ENCODE results near the gene ASPM.

ASPM gene

GRCh38 chr1:197173571-197174507 lies 27.4 kb upstream of the ASPM start:
- Histone ChIP-seq H3K9me2 (replicated peaks; ENCODE audit: insufficient read depth, low read length) (no peaks in the 10 kb centered on the region), H4K20me1 (ENCODE audit: low read depth, low read length) (no peaks in the 10 kb centered on the region; the same call in 1 of the 2 replicates), H3K9me3 (ENCODE audit: insufficient read depth, low read length) (no peaks in the 10 kb centered on the region), H3K79me2 (ENCODE audit: insufficient read depth, low read length) (no peaks in the 10 kb centered on the region), H3K27me3 (ENCODE audit: low read length) (no peaks in the 10 kb centered on the region), H3K4me3 (ENCODE audit: insufficient read depth, low read length, poor library complexity, severe bottlenecking) (no peak overlapping the region), H3K4me2 (ENCODE audit: low read depth, low read length, poor library complexity, severe bottlenecking) (no peak overlapping the region), H3K27ac (ENCODE audit: low read depth, low read length) (no peak overlapping the region), H3K36me3 (ENCODE audit: low read length) (peaks cover 55% of the 10 kb centered on the region), H2AFZ (ENCODE audit: low read depth, low read length, severe bottlenecking) (no peak overlapping the region), H3F3A (ENCODE audit: insufficient read depth) (peaks cover 4% of the 10 kb centered on the region; the same call in 1 of the 2 replicates), H3K9ac (ENCODE audit: low read length) (no peak overlapping the region)
- TF ChIP-seq EZH2phosphoT487 (conservative IDR thresholded peaks at IDR 0.05; ENCODE audit: low read length), result no peak
- no peak for TF ChIP-seq CTCF (IDR thresholded peaks at IDR 0.05; ENCODE audit: insufficient read depth, low read length, poor library complexity, severe bottlenecking)

GRCh38 chr1:197171531-197171930 lies 25.1 kb upstream of the ASPM start:
- no peak overlapping the region for H2AFZ ChIP-seq (ENCODE audit: low read depth, low read length, severe bottlenecking)
- no peak overlapping the region for H3K4me3 ChIP-seq (ENCODE audit: insufficient read depth, low read length, poor library complexity, severe bottlenecking)
- H3K4me2 ChIP-seq (ENCODE audit: low read depth, low read length, poor library complexity, severe bottlenecking), result no peak overlapping the region
- no peaks in the 10 kb centered on the region for H3K27me3 ChIP-seq (ENCODE audit: low read length)
- H3K9ac ChIP-seq (ENCODE audit: low read length), result no peak overlapping the region
- no peaks in the 10 kb centered on the region for H3K79me2 ChIP-seq (ENCODE audit: insufficient read depth, low read length)
- TF ChIP-seq CTCF (IDR thresholded peaks at IDR 0.05; ENCODE audit: insufficient read depth, low read length, poor library complexity, severe bottlenecking), result no peak
- TF ChIP-seq EZH2phosphoT487 (conservative IDR thresholded peaks at IDR 0.05; ENCODE audit: low read length), result no peak
- no peaks in the 10 kb centered on the region for H3F3A ChIP-seq (ENCODE audit: insufficient read depth)
- H3K9me2 ChIP-seq (replicated peaks; ENCODE audit: insufficient read depth, low read length), result no peaks in the 10 kb centered on the region
- H3K27ac ChIP-seq (ENCODE audit: low read depth, low read length), result no peak overlapping the region
- H3K9me3 ChIP-seq (ENCODE audit: insufficient read depth, low read length), result no peaks in the 10 kb centered on the region
- H4K20me1 ChIP-seq (ENCODE audit: low read depth, low read length), result no peaks in the 10 kb centered on the region; the same call in 1 of the 2 replicates
- H3K36me3 ChIP-seq (ENCODE audit: low read length), result peaks cover 38% of the 10 kb centered on the region

- Histone ChIP-seq H3K36me3 (ENCODE audit: low read length) (peaks cover 28% of the 10 kb centered on the region), H3K79me2 (ENCODE audit: insufficient read depth, low read length) (no peaks in the 10 kb centered on the region), H3K4me2 (ENCODE audit: low read depth, low read length, poor library complexity, severe bottlenecking) (no peak overlapping the region), H3K9me3 (ENCODE audit: insufficient read depth, low read length) (no peaks in the 10 kb centered on the region), H2AFZ (ENCODE audit: low read depth, low read length, severe bottlenecking) (no peak overlapping the region), H4K20me1 (ENCODE audit: low read depth, low read length) (no peaks in the 10 kb centered on the region), H3K27ac (ENCODE audit: low read depth, low read length) (no peak overlapping the region), H3K27me3 (ENCODE audit: low read length) (no peaks in the 10 kb centered on the region), H3K9me2 (replicated peaks; ENCODE audit: insufficient read depth, low read length) (no peaks in the 10 kb centered on the region), H3F3A (ENCODE audit: insufficient read depth) (no peaks in the 10 kb centered on the region), H3K9ac (ENCODE audit: low read length) (no peak overlapping the region), H3K4me3 (ENCODE audit: insufficient read depth, low read length, poor library complexity, severe bottlenecking) (no peak overlapping the region)
- TF ChIP-seq CTCF (IDR thresholded peaks at IDR 0.05; ENCODE audit: insufficient read depth, low read length, poor library complexity, severe bottlenecking) (no peak), EZH2phosphoT487 (conservative IDR thresholded peaks at IDR 0.05; ENCODE audit: low read length) (no peak)
Observed at GRCh38 chr1:197170538-197170937, 24.1 kb upstream of the ASPM start.
